Measurements from ENCODE around the gene WBP2NL.

GRCh38 chr22:42018224-42018623, 19.6 kb downstream of the WBP2NL start:
- no peak for TF ChIP-seq POLR2AphosphoS5 (IDR thresholded peaks at IDR 0.05; ENCODE audit: borderline replicate concordance, low read depth, low read length)
- no peak for TF ChIP-seq EZH2 (IDR thresholded peaks at IDR 0.05)
